ENCODE measurements around the gene IQSEC3.

IQSEC3 gene

GRCh38 chr12:115960-116915 lies 49.7 kb downstream of the IQSEC3 start:
- no peak overlapping the region for H3K4me3 ChIP-seq (ENCODE audit: low read depth, low read length)
- no peak for DNase-seq (ENCODE audit: low read depth)
- TF ChIP-seq CTCF (conservative IDR thresholded peaks at IDR 0.05; ENCODE audit: low read depth, low read length): no peak

- no peak for TF ChIP-seq CTCF (conservative IDR thresholded peaks at IDR 0.05; ENCODE audit: low read depth, low read length)
- no peak overlapping the region for H3K4me3 ChIP-seq (ENCODE audit: low read depth, low read length)
- DNase-seq (ENCODE audit: low read depth): no peak
Observed at GRCh38 chr12:117311-117710, 50.7 kb downstream of the IQSEC3 start.

- DNase-seq (ENCODE audit: low read depth): no peak
- H3K4me3 ChIP-seq (ENCODE audit: low read depth, low read length): no peak overlapping the region
- TF ChIP-seq CTCF (conservative IDR thresholded peaks at IDR 0.05; ENCODE audit: low read depth, low read length): no peak
Observed at GRCh38 chr12:117816-118345, 51.3 kb downstream of the IQSEC3 start.

GRCh38 chr12:118591-118990 lies 52.0 kb downstream of the IQSEC3 start:
- no peak for DNase-seq (ENCODE audit: low read depth)
- H3K4me3 ChIP-seq (ENCODE audit: low read depth, low read length): no peak overlapping the region
- TF ChIP-seq CTCF (conservative IDR thresholded peaks at IDR 0.05; ENCODE audit: low read depth, low read length): no peak

- H3K4me3 ChIP-seq (ENCODE audit: low read depth, low read length): no peak overlapping the region
- no peak for TF ChIP-seq CTCF (conservative IDR thresholded peaks at IDR 0.05; ENCODE audit: low read depth, low read length)
- no peak for DNase-seq (ENCODE audit: low read depth)
Observed at GRCh38 chr12:120951-121350, 54.4 kb downstream of the IQSEC3 start.

- no peak overlapping the region for H3K4me3 ChIP-seq (ENCODE audit: low read depth, low read length)
- DNase-seq (ENCODE audit: low read depth): no peak
- TF ChIP-seq CTCF (conservative IDR thresholded peaks at IDR 0.05; ENCODE audit: low read depth, low read length): no peak
Observed at GRCh38 chr12:121647-122046, 55.1 kb downstream of the IQSEC3 start.

Measured in choroid plexus epithelial cell (primary cell).